WI38 (cell line): Measurements from ENCODE around the gene LARP4B.

Experiments
- H3K4me3 ChIP-seq: 2 replicates; pipeline ENCODE4 v1.5.1; 2011; ENCODE audit warnings: low read depth, mild to moderate bottlenecking, control low read depth, low read length
- TF ChIP-seq, protein P1 (sequence below): IDR thresholded peaks from 2 replicates; pipeline ENCODE4 v1.5.1; 2012; ENCODE audit warnings: low read depth, mild to moderate bottlenecking, control low read depth, low read length

Gene LARP4B

DNA sequence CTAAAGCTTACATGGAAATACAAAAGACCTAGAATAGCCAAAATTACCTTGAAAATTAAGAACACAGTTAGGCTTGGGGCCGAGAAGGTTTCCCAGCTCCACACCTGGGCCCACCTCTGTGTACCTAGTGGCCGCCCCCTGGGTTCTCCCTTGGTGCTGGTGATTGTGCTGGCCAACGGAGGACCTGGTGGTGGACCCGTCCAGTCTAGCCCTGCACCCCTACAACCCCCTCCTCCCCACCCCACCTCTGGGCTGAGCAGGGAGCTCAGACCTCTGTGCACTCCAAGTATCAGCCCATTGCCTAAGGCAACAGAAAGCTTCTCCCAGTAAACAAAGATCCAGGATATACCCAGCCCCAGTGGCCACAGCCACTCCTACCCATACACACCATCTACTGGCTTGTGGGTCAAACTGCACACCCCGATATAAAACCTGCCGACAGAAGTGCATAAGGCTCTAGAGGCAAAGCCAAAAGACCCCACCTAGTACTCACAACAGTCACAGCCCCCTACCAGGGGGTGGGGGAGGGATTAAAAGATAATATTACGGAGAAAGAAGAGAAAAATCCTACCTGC is 137.0 kb downstream of the LARP4B start:
- H3K4me3 ChIP-seq: no peak overlapping the region
- TF ChIP-seq, protein P1, sequence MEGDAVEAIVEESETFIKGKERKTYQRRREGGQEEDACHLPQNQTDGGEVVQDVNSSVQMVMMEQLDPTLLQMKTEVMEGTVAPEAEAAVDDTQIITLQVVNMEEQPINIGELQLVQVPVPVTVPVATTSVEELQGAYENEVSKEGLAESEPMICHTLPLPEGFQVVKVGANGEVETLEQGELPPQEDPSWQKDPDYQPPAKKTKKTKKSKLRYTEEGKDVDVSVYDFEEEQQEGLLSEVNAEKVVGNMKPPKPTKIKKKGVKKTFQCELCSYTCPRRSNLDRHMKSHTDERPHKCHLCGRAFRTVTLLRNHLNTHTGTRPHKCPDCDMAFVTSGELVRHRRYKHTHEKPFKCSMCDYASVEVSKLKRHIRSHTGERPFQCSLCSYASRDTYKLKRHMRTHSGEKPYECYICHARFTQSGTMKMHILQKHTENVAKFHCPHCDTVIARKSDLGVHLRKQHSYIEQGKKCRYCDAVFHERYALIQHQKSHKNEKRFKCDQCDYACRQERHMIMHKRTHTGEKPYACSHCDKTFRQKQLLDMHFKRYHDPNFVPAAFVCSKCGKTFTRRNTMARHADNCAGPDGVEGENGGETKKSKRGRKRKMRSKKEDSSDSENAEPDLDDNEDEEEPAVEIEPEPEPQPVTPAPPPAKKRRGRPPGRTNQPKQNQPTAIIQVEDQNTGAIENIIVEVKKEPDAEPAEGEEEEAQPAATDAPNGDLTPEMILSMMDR: peak; percentile 50

DNA sequence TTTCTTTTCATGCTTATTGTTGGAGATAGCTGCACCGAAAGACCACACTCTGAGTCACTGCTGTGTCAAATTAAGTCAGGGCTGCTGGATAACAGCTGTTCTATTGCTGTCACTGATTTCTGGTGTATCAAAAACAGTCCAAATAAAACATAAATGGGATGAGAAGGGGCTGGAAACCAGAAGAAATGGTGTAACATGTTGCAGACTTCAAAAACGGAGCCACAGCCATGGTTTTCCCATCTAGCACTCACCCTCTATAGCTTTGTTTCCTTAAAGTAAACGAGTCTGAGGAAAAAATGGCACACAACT is 138.8 kb downstream of the LARP4B start:
- H3K4me3 ChIP-seq: no peak overlapping the region
- TF ChIP-seq, protein P1: no peak

DNA sequence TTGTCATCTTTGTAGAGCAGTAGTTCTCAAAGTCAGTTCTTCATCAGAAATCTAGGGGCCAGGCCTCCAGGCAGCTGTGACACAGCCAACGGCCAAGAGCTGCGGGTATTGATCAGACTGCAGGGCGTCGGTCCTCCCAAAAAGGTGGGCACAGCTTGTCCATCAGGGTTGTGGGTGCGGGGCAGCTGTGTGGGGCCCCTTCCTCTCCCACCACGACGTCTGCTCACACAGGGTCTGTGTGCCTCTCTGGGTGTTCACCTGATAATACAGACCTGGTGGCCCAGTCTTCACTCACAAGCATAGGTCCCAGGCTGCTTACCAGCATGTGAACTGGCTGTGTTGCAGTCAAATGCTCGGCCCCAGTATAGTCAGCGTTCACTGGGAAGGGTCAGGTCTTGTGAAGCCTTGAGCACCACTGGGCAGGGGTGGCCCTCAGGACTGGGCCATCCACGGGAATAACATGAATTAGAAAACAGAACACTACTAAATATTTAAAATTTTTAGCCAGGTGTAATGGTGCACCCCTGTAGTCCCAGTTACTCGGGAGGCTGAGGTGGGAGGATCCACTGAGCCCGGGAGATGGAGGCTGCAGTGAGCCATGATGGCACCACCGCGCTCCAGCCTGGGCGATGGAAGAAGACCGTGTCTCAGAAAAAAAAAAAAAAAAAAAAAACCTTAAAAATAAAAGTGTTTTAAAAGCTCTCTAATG is 139.3 kb downstream of the LARP4B start:
- H3K4me3 ChIP-seq: no peak overlapping the region
- TF ChIP-seq, protein P1: no peak

DNA sequence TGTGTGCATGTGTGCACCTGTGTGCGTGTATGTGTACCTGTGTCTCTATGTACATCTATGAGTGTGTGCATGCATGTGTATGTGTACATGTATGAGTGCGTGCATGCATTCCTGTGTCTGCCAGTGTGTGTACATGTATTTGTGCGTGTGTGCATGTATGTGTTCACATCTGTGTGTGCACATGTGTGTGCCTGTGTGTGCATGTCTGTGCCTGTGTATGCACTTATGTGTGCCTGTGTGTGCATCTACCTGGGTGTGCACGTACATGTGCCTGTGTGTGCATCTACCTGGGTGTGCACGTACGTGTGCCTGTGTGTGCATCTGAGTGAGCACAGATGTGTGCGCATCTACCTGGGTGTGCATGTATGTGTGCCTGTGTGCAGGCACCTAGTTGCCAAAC is 139.9 kb downstream of the LARP4B start:
- no peak overlapping the region for H3K4me3 ChIP-seq
- TF ChIP-seq, protein P1: no peak

DNA sequence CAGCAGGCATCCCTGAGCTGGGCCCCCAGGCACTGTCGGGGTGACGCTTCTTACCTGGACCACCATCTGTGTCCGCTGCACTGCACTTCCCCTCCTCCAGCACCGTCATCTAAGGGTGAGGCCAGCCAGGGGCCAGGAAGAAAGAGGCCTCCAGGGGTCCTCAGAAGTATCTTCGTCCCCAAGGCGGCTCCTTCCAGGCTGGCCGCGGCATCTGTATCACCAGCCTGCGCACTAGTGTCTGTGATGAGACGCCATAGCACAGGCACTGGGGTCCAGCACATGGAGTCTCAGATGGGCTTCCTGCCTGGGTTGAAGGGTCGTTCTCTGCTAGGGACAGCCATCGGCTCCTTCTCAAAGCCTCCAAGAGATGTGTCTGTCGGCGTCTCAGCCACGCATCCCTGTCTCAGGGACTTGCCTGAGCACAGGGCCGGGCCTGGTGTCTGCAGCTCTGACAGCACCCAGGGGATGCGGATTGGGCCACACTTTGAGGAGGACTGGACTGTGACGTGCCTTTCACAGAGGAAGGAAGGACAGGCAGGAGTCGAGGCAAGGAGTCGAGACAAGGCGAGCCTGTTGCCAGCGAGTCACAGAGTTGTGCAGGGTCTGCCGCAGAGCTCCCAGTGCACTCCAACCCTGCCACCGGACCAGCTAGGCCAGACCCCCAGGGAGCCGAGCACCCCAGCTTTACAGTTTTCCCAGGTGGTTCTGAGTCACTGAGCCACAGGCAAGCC is 140.5 kb downstream of the LARP4B start:
- no peak overlapping the region for H3K4me3 ChIP-seq
- TF ChIP-seq, protein P1: no peak

DNA sequence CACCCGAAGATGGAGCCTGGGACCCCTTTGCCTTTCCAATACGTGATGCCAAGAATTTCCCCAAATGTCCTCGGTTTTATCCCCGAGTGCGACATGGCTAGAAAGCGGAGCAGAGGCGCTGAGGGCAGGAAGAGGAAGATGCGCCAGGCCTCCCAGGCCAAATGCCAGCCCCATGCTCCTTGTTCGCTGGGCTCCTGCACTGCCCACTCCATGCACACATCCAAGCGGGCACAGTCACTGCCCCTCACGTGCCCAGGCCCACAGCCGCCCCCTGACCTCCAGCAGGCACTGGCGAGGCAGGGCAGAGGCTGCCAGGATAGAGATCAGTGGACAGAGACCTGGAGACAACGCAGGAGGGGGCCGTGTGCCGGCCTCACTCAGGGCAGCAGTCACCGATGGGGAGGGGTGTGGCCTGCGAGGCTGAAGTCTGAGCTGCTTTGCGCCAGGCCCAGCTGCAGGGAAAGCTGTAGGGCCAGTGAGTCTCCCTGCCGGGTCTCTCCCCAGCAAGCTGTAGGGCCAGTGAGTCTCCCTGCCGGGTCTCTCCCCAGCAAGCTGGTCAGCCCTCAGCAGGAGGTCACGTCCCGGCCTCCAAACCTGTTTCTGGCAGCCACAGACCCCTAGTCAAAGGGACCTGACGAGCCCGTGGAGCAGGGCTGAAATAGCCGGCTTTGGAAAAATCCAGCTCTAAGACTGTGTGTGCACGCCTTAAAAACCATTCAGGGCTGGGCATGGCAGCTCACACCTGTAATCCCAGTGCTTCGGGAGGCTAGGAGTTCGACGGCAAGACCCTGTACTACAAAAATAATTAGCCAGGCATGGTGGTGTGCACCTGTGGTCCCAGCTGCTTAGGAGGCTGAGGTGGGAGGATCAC is 141.4 kb downstream of the LARP4B start:
- TF ChIP-seq, protein P1: no peak
- H3K4me3 ChIP-seq: no peak overlapping the region
